IMR-90 (cell line): Measurements from ENCODE around the gene RAB1B. TPM values are rescaled to one million over a fixed set of nuclear protein-coding genes. Genes with fewer than 3 reads are reported as not detected.

Experiments used
- ATAC-seq: fragments of 200-7000 bp; cut with Tn5 transposase; 2 replicates; pipeline ENCODE4 v1.9.1; 2020; ENCODE audit warnings: low read depth, mild to moderate bottlenecking, moderate library complexity
- BruUV-seq: library from RNA; stranded (reverse); fragments of 400-500 nt; replicated peaks from 2 replicates; lab custom pipeline; 2021; lab: Mats Ljungman, UMichigan
- CTCF ChIA-PET: fragments of 300-600 bp; formaldehyde crosslinking; extraction: SDS; loops from one replicate; lab custom pipeline; 2021; ENCODE audit warnings: antibody characterized with exemption; lab: Yijun Ruan, JAX
- POLR2A ChIA-PET: fragments of 300-600 bp; sonication (Branson Sonifier 250); formaldehyde crosslinking; loops from one replicate; lab custom pipeline; 2022; ENCODE audit warnings: antibody characterized with exemption; ENCODE audit not compliant: unreplicated experiment; lab: Charles Lee
- DNase-seq: peaks from one replicate; pipeline ENCODE4 v3.0.0; 2013
- H2AFZ ChIP-seq: replicated peaks from 2 replicates; pipeline ENCODE3; 2013; ENCODE audit warnings: low read length, mild to moderate bottlenecking; ENCODE audit not compliant: poor library complexity
- H2AK5ac ChIP-seq: 2 replicates; pipeline ENCODE4 v1.6.1; 2013; ENCODE audit warnings: low read depth, low read length, inconsistent platforms
- H2AK9ac ChIP-seq: replicated peaks from 2 replicates; pipeline ENCODE3; 2013; ENCODE audit warnings: mild to moderate bottlenecking, low read depth, low read length, moderate library complexity; ENCODE audit not compliant: poor library complexity
- H2BK120ac ChIP-seq: 2 replicates; pipeline ENCODE4 v1.6.1; 2013; ENCODE audit warnings: low read depth, low read length, inconsistent platforms
- H2BK15ac ChIP-seq: 3 replicates; pipeline ENCODE4 v1.6.1; 2013; ENCODE audit warnings: low read depth, low read length, inconsistent platforms
- H2BK20ac ChIP-seq: 2 replicates; pipeline ENCODE4 v1.6.1; 2013; ENCODE audit warnings: low read depth, mild to moderate bottlenecking, inconsistent platforms, low read length, moderate library complexity
- H2BK5ac ChIP-seq: 2 replicates; pipeline ENCODE4 v1.6.1; 2013; ENCODE audit warnings: mild to moderate bottlenecking, low read depth, low read length, inconsistent platforms; ENCODE audit not compliant: poor library complexity, severe bottlenecking
- H3K14ac ChIP-seq: replicated peaks from 2 replicates; pipeline ENCODE4 v1.6.1; 2013; ENCODE audit warnings: low read depth, low read length, inconsistent platforms
- H3K18ac ChIP-seq: 2 replicates; pipeline ENCODE4 v1.6.1; 2013; ENCODE audit warnings: low read depth, low read length, control low read depth
- H3K23ac ChIP-seq: 2 replicates; pipeline ENCODE4 v1.6.1; 2013; ENCODE audit warnings: low read depth, low read length, inconsistent platforms
- H3K27ac ChIP-seq: 2 replicates; pipeline ENCODE4 v1.5.1; 2013; ENCODE audit warnings: mild to moderate bottlenecking, control low read depth, low read length; ENCODE audit not compliant: insufficient read depth
- H3K27me3 ChIP-seq: 2 replicates; pipeline ENCODE4 v1.6.1; 2013; ENCODE audit warnings: low read length; ENCODE audit not compliant: control insufficient read depth, insufficient read depth
- H3K36me3 ChIP-seq: 2 replicates; pipeline ENCODE4 v1.6.1; 2013; ENCODE audit warnings: low read length, mixed read lengths; ENCODE audit not compliant: control insufficient read depth, insufficient read depth
- H3K4ac ChIP-seq: 2 replicates; pipeline ENCODE4 v1.6.1; 2013; ENCODE audit warnings: low read depth, low read length, inconsistent platforms
- H3K4me1 ChIP-seq: 2 replicates; pipeline ENCODE4 v1.6.1; 2013; ENCODE audit warnings: low read length, mixed read lengths; ENCODE audit not compliant: control insufficient read depth, insufficient read depth
- H3K4me2 ChIP-seq: 2 replicates; pipeline ENCODE4 v1.6.1; 2013; ENCODE audit warnings: low read depth, mild to moderate bottlenecking, control low read depth, low read length, moderate library complexity
- H3K4me3 ChIP-seq: 2 replicates; pipeline ENCODE4 v1.5.1; 2013; ENCODE audit warnings: low read depth, mild to moderate bottlenecking, control low read depth, low read length, moderate library complexity; ENCODE audit not compliant: insufficient read depth
- H3K56ac ChIP-seq: 2 replicates; pipeline ENCODE4 v1.6.1; 2013; ENCODE audit warnings: low read length, inconsistent platforms; ENCODE audit not compliant: insufficient read depth; ENCODE audit errors: extremely low read depth
- H3K79me1 ChIP-seq, 2 experiments: 2 replicates each; pipeline ENCODE4 v1.6.1; 2013; ENCODE audit warnings: low read length in 2 of 2, inconsistent platforms in 1 of 2, low read depth in 1 of 2
- H3K9ac ChIP-seq: 2 replicates; pipeline ENCODE4 v1.6.1; 2013; ENCODE audit warnings: low read depth, low read length, control low read depth
- H3K9me1 ChIP-seq: 2 replicates; pipeline ENCODE4 v1.6.1; 2013; ENCODE audit warnings: low read length, inconsistent platforms; ENCODE audit not compliant: insufficient read depth
- H3K9me3 ChIP-seq: 2 replicates; pipeline ENCODE4 v1.6.1; 2013; ENCODE audit warnings: low read length; ENCODE audit not compliant: control insufficient read depth, insufficient read depth
- H4K20me1 ChIP-seq: 2 replicates; pipeline ENCODE4 v1.6.1; 2013; ENCODE audit warnings: low read length, inconsistent platforms; ENCODE audit not compliant: insufficient read depth
- H4K5ac ChIP-seq: 2 replicates; pipeline ENCODE4 v1.6.1; 2013; ENCODE audit warnings: mild to moderate bottlenecking, low read depth, low read length, control low read depth
- H4K8ac ChIP-seq, 2 experiments: 2 replicates each; pipeline ENCODE4 v1.6.1; 2013; ENCODE audit warnings: low read depth in 2 of 2, low read length in 2 of 2, control low read depth in 1 of 2, inconsistent platforms in 1 of 2
- H4K91ac ChIP-seq: 2 replicates; pipeline ENCODE4 v1.6.1; 2013; ENCODE audit warnings: low read depth, low read length, inconsistent platforms; ENCODE audit not compliant: insufficient read depth
- BHLHE40 ChIP-seq: fragments of 150-350 bp; IDR thresholded peaks from 2 replicates; pipeline ENCODE4 v1.6.1; 2016; ENCODE audit warnings: mild to moderate bottlenecking, low read depth, low read length
- CHD1 ChIP-seq: IDR thresholded peaks from 2 replicates; pipeline ENCODE4 v1.6.1; 2012; ENCODE audit warnings: low read depth, low read length, improper control_type of control experiment
- CTCF ChIP-seq: conservative IDR thresholded peaks from 2 replicates; pipeline ENCODE4 v1.5.1; 2012; ENCODE audit warnings: mild to moderate bottlenecking, low read depth, low read length, improper control_type of control experiment
- ELK1 ChIP-seq: fragments of 150-350 bp; IDR thresholded peaks from 2 replicates; pipeline ENCODE4 v1.6.1; 2016; ENCODE audit warnings: low read depth, mild to moderate bottlenecking, low read length, moderate library complexity, borderline replicate concordance
- MAFK ChIP-seq: IDR thresholded peaks from 2 replicates; pipeline ENCODE4 v1.6.1; 2012; ENCODE audit warnings: low read depth, low read length, improper control_type of control experiment
- NFE2L2 ChIP-seq: fragments of 150-350 bp; IDR thresholded peaks from 2 replicates; pipeline ENCODE4 v1.6.1; 2016; ENCODE audit warnings: low read depth, mild to moderate bottlenecking, low read length
- RCOR1 ChIP-seq: IDR thresholded peaks from 2 replicates; pipeline ENCODE4 v1.6.1; 2012; ENCODE audit warnings: mild to moderate bottlenecking, low read length, improper control_type of control experiment; ENCODE audit not compliant: insufficient replicate concordance
- RFX5 ChIP-seq: IDR thresholded peaks from 2 replicates; pipeline ENCODE4 v1.8.0; 2012; ENCODE audit warnings: low read depth, mild to moderate bottlenecking, low read length, moderate library complexity
- SMC3 ChIP-seq: fragments of 150-350 bp; IDR thresholded peaks from 2 replicates; pipeline ENCODE4 v1.6.1; 2016; ENCODE audit warnings: low read depth, mild to moderate bottlenecking, antibody characterized with exemption, low read length, moderate library complexity
- WGBS, 2 experiments: methylation state at CpG; one replicate each; pipeline versions ENCODE4 v1.1.5 to v1.1.7; 2013; ENCODE audit warnings: missing lambda C conversion rate in 2 of 2; ENCODE audit not compliant: insufficient read length in 1 of 2; ENCODE audit errors: extremely low coverage in 2 of 2; 5-methylcytosine and 5-hydroxymethylcytosine counted together
- dilution Hi-C: fragments of 300-500 bp; cut with HindIII; formaldehyde crosslinking; loops from one replicate; pipeline ENCODE4 v1.14.3; 2018; ENCODE audit warnings: low sequenced_read_pairs; ENCODE audit not compliant: unreplicated experiment
- in situ Hi-C: fragments of 300-500 bp; cut with MboI; formaldehyde crosslinking; loops from 3 replicates; pipeline ENCODE4 v1.14.3; 2019; ENCODE audit warnings: low sequenced_read_pairs, inconsistent platforms, mixed read lengths
- intact Hi-C: fragments of 100-400 bp; cut with micrococcal nuclease; formaldehyde crosslinking; loops from 2 replicates; pipeline ENCODE4 v1.10.0; 2022
- polyA plus RNA-seq, 3 experiments: library from polyadenylated mRNA; depleted of rRNA; stranded (reverse); fragments of >200 nt; gene quantifications; 2 replicates each; pipeline ENCODE4 v1.2.3, GENCODE V29; 2012; ENCODE audit warnings: low replicate concordance in 1 of 3
- total RNA-seq: library from RNA; depleted of rRNA; stranded (reverse); fragments of >200 nt; gene quantifications from 2 replicates; pipeline ENCODE4 v1.2.3, GENCODE V29; 2012

RAB1B gene
- total and polyA plus RNA-seq, 2 of the 4 experiments (the other 2 are of a cell fraction): 83.7 to 248 TPM

GRCh38 chr11:66275396-66275795 lies 7.0 kb downstream of the RAB1B start:
- no peak overlapping the region for H3K27ac ChIP-seq
- POLR2A ChIA-PET: no interaction called here
- no peak overlapping the region for H2BK5ac ChIP-seq
- no peak overlapping the region for H2AK9ac ChIP-seq
- H4K5ac ChIP-seq: no peak overlapping the region
- CTCF ChIA-PET: no interaction called here
- peaks cover 49% of the 10 kb centered on the region for H3K36me3 ChIP-seq
- no peak overlapping the region for H2BK20ac ChIP-seq
- H3K18ac ChIP-seq: no peak overlapping the region
- no peak overlapping the region for H3K23ac ChIP-seq
- H4K91ac ChIP-seq: no peak overlapping the region
- no peak overlapping the region for H3K4me3 ChIP-seq
- no CpG with 5 or more reads among the region's 8 CpGs for WGBS, 2 experiments
- dilution Hi-C loops (no loop called here), intact Hi-C loops (no loop called here), in situ Hi-C loops (no loop called here)
- H3K9ac ChIP-seq: no peak overlapping the region
- H2BK15ac ChIP-seq: no peak overlapping the region
- BruUV-seq: no TSS peak
- H3K79me1 ChIP-seq: peaks cover 10 to 26% of the 10 kb centered on the region in 2 experiments
- no peak for TF ChIP-seq BHLHE40
- no peak for TF ChIP-seq SMC3
- no peak for TF ChIP-seq RCOR1
- TF ChIP-seq RFX5: no peak
- no peak for TF ChIP-seq ELK1
- no peak for TF ChIP-seq NFE2L2
- no peak for TF ChIP-seq CHD1
- no peak for TF ChIP-seq CTCF
- TF ChIP-seq MAFK: no peak
- no peaks in the 10 kb centered on the region; the same call in 1 of the 2 replicates for H3K27me3 ChIP-seq
- peaks cover 3% of the 10 kb centered on the region; the same call in 1 of the 2 replicates for H3K4me1 ChIP-seq
- no peaks in the 10 kb centered on the region for H3K9me3 ChIP-seq
- no peak overlapping the region for H2AK5ac ChIP-seq
- H3K4ac ChIP-seq: no peak overlapping the region
- H3K14ac ChIP-seq: no peak overlapping the region
- no peak overlapping the region for H3K56ac ChIP-seq
- H2BK120ac ChIP-seq: no peak overlapping the region
- H4K20me1 ChIP-seq: peaks cover 26% of the 10 kb centered on the region; the same call in 1 of the 2 replicates
- no peak overlapping the region for H2AFZ ChIP-seq
- no peak overlapping the region for H3K4me2 ChIP-seq
- no peak overlapping the region for H4K8ac ChIP-seq
- H3K9me1 ChIP-seq: peaks cover under 1% of the 10 kb centered on the region; the same call in 1 of the 2 replicates
- ATAC-seq: no peak
- DNase-seq: no peak
